Stomach (tissue), 19 donors: ENCODE data around the gene CNRIP1. TPM values are rescaled to one million over a fixed set of nuclear protein-coding genes. Genes with fewer than 3 reads are reported as not detected.

Experiments
- DNase-seq, 2 donors: peaks; one replicate each; pipeline versions ENCODE4 v3.0.0 to v3.0.0-alpha.2; 2013 to 2019
- H3K27ac ChIP-seq, 5 donors: fragments of 200-600 bp in 4 of 5; sonication (generic) in 4 of 5; one replicate each; pipeline ENCODE4 v1.5.1; 2013 to 2019; ENCODE audit warnings: mild to moderate bottlenecking in 1 of 5, moderate library complexity in 1 of 5
- H3K27me3 ChIP-seq, 3 donors: fragments of 200-600 bp; sonication (generic); one replicate each; pipeline ENCODE4 v1.5.1; 2017 to 2019; ENCODE audit warnings: mixed run types in 1 of 3
- H3K36me3 ChIP-seq, 4 donors: fragments of 200-600 bp; sonication (generic); 1 replicate in 3 of 4; 2 replicates in 1 of 4; pipeline ENCODE4 v1.5.1; 2016 to 2019
- H3K4me1 ChIP-seq, 4 donors: fragments of 200-600 bp; sonication (generic); one replicate each; pipeline ENCODE4 v1.5.1; 2016 to 2019
- H3K4me3 ChIP-seq, 4 donors: fragments of 200-600 bp; sonication (generic) in 3 of 4; one replicate each; pipeline ENCODE4 v1.5.1; 2016 to 2019; ENCODE audit warnings: mild to moderate bottlenecking in 1 of 4
- H3K9me3 ChIP-seq, 4 donors: fragments of 200-600 bp; sonication (generic); one replicate each; pipeline ENCODE4 v1.5.1; 2016 to 2019
- CTCF ChIP-seq, 7 experiments: fragments of 450-650 bp in 4 of 7; fragments of 200-600 bp in 3 of 7; sonication (generic) in 3 of 7; IDR thresholded peaks; one replicate each; pipeline ENCODE4 v1.5.1; 2016 to 2019; ENCODE audit warnings: antibody characterized with exemption in 7 of 7, control low read depth in 2 of 7, mild to moderate bottlenecking in 1 of 7
- EP300 ChIP-seq: sonication (generic); formaldehyde crosslinking; IDR thresholded peaks from one replicate; pipeline ENCODE4 v1.6.1; 2017; ENCODE audit warnings: antibody characterized with exemption
- POLR2A ChIP-seq, 4 donors: fragments of 450-650 bp; IDR thresholded peaks; one replicate each; pipeline ENCODE4 v1.6.1; 2016; ENCODE audit warnings: antibody characterized with exemption in 4 of 4, control low read depth in 2 of 4, mild to moderate bottlenecking in 1 of 4, moderate library complexity in 1 of 4
- POLR2AphosphoS5 ChIP-seq, 3 donors: sonication (generic); formaldehyde crosslinking; IDR thresholded peaks; one replicate each; pipeline ENCODE4 v1.6.1; 2016; ENCODE audit warnings: antibody characterized with exemption in 3 of 3
- WGBS, 5 donors: extraction: QIAGEN DNeasy Blood & Tissue Kit in 3 of 5; methylation state at CpG; one replicate each; pipeline versions ENCODE4 v1.1.5 to v1.1.7; 2013 to 2018; 5-methylcytosine and 5-hydroxymethylcytosine counted together
- intact Hi-C: fragments of 100-400 bp; cut with DNase I; formaldehyde crosslinking; loops from one replicate; pipeline ENCODE4 v1.15.1; 2023; ENCODE audit warnings: low total_unique reads
- long read RNA-seq, 10 donors: transcript quantifications; one replicate each; lab custom pipeline, GENCODE V29; 2026
- polyA plus RNA-seq, 3 donors: library from polyadenylated mRNA; stranded (reverse); fragments of 200-250 nt; gene quantifications; one replicate each; pipeline ENCODE4 v1.2.3, GENCODE V29; 2013
- total RNA-seq, 5 donors: library from RNA; depleted of rRNA; stranded (reverse); fragments of >200 nt; gene quantifications; one replicate each; pipeline versions ENCODE4 v1.1.0 to v1.2.3, GENCODE V29; 2014 to 2016
- donor health status: healthy with polysubstance abuse.
- donor health status: Bipolar disorder and iron deficiency.
- donor health status: healthy.

CNRIP1 gene
- 100 to 1,000 TPM in 1 of 5 donors, 10 to 100 TPM in 2, 1 to 10 TPM in 1, not detected in 1; 6.2 to 107 (median 19.2) TPM for total RNA-seq
- 10 to 100 TPM in 2 of 3 donors, 1 to 10 TPM in 1; 8.3 to 28.0 (median 21.4) TPM for polyA plus RNA-seq
- long read RNA-seq, donor 1, partial matches to known transcripts, result 0 of 2 reads
- long read RNA-seq, donor 1, other reads (novel, unspliced or antisense), result 0 of 2 reads
- long read RNA-seq, donor 2, transcript CNRIP1-201 (3 exons, 1,953 nt), result major isoform, 7 of 7 reads
- long read RNA-seq, donor 2, partial matches to known transcripts, result 0 of 7 reads
- long read RNA-seq, donor 2, other reads (novel, unspliced or antisense), result 0 of 7 reads
- long read RNA-seq, donor 3, partial matches to known transcripts, result 0 of 4 reads
- long read RNA-seq, donor 3, other reads (novel, unspliced or antisense), result 0 of 4 reads
- long read RNA-seq, donor 4, partial matches to known transcripts, result 0 of 1 reads
- long read RNA-seq, donor 4, other reads (novel, unspliced or antisense), result 0 of 1 reads
- long read RNA-seq, donor 5, transcript CNRIP1-201 (3 exons, 1,953 nt), result major isoform, 6 of 8 reads
- long read RNA-seq, donor 5, partial matches to known transcripts, result 0 of 8 reads
- long read RNA-seq, donor 5, other reads (novel, unspliced or antisense), result 0 of 8 reads
- long read RNA-seq, donor 6, result 0 reads
- long read RNA-seq, donor 7, transcript CNRIP1-201 (3 exons, 1,953 nt), result major isoform, 7 of 7 reads
- long read RNA-seq, donor 7, partial matches to known transcripts, result 0 of 7 reads
- long read RNA-seq, donor 7, other reads (novel, unspliced or antisense), result 0 of 7 reads
- long read RNA-seq, donor 8, transcript CNRIP1-201 (3 exons, 1,953 nt), result major isoform, 11 of 17 reads
- long read RNA-seq, donor 8, partial matches to known transcripts, result 5 of 17 reads
- long read RNA-seq, donor 8, other reads (novel, unspliced or antisense), result 0 of 17 reads
- long read RNA-seq, donor 9, transcript CNRIP1-201 (3 exons, 1,953 nt), result major isoform, 5 of 11 reads
- long read RNA-seq, donor 9, partial matches to known transcripts, result 6 of 11 reads
- long read RNA-seq, donor 9, other reads (novel, unspliced or antisense), result 0 of 11 reads
- long read RNA-seq, donor 10, transcript CNRIP1-201 (3 exons, 1,953 nt), result major isoform, 5 of 5 reads
- long read RNA-seq, donor 10, partial matches to known transcripts, result 0 of 5 reads
- long read RNA-seq, donor 10, other reads (novel, unspliced or antisense), result 0 of 5 reads

DNA sequence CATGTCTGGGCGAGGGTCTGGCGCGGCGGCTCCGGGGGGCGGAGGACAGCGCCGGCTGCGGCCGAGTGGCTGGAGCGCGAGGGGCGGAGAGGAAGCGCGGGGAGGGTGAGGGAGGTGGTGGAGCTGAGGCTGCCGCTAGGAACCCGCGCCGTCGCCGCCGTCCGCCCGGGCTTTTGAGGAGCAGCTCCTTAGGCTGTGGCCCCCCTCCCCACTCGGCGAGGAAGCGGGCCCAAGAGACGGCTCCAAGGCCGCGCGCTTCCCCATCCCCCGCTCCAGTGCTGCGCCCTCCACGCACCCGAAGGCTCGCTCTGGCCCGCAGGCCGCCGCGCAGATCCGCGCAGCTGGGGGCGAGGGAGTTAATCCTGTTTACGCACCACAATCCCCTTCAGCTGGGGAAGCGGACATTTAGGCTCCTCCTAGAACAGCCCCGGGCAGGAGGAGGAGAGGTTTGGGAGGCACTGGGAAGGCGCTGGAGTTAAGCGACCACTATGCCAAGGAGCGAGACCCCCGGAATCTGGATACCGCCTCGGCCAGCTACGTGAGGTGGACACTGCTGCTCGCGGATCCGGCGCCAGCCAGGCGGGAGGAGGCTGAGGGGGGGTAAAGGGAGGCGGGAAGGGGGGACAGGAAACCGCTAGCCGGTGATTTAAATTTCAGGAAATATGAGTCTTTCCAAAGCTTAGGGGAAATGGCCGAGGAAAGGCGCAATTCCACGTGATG, at the start of gene CNRIP1:
Gene CNRIP1 (minus strand): TSS at position 552 of the 720 bp plus-strand sequence. CDS start 549 bp downstream, at position 3.
- peak within 1 kb of the TSS; percentile 64 to 70 (median 68) for H3K4me3 ChIP-seq
- intact Hi-C loops, result no loop called here
- peak; percentile 27 to 90 for DNase-seq
- peak within 1 kb of the TSS; percentile 84 to 94 (median 88) for H3K27ac ChIP-seq
- peaks cover 0 to 7% (median 6%) of the 10 kb centered on the region in 4 donors for H3K36me3 ChIP-seq
- WGBS, 5 donors, result 0 to 10% (median 1%) methylated on average over 20 to 64 of the region's 64 CpGs
- H3K9me3 ChIP-seq, result no peaks in the 10 kb centered on the region
- peaks cover 0 to 31% (median 28%) of the 10 kb centered on the region in 3 donors for H3K27me3 ChIP-seq
- peaks cover 3 to 32% (median 22%) of the 10 kb centered on the region in 4 donors for H3K4me1 ChIP-seq
- TF ChIP-seq CTCF (IDR thresholded peaks at IDR 0.05), result no peak
- TF ChIP-seq POLR2A (IDR thresholded peaks at IDR 0.05), result no peak
- no peak for TF ChIP-seq EP300
- peak in 2 of 3 donors; percentile 47 to 71 for TF ChIP-seq POLR2AphosphoS5 (IDR thresholded peaks at IDR 0.05)

DNA sequence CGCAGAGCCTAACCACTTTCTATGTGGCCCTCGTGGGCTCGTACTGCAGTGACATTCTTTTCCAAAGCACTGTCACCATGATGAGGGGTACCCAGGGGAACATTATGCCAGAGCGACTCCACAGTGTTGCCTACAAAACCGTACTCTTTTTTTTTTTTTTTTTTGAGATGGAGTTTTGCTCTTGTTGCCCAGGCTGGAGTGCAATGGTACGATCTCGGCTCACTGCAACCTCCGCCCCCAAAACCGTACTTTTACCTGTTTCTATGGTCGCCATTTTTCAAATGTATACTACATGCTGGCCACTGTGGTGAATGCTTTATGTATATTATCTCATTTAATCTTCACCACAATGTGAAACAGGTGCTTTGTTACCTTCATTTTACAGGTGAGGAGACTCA, 49.6 kb upstream of the CNRIP1 start:
- TF ChIP-seq POLR2A (IDR thresholded peaks at IDR 0.05), result no peak
- no peak for TF ChIP-seq POLR2AphosphoS5 (IDR thresholded peaks at IDR 0.05)
- TF ChIP-seq CTCF (IDR thresholded peaks at IDR 0.05), result no peak
- TF ChIP-seq EP300, result no peak
- H3K4me3 ChIP-seq, result no peak overlapping the region
- intact Hi-C loops, result no loop called here
- peak overlapping the region in 1 of 5 donors; percentile 60 for H3K27ac ChIP-seq
- no peaks in the 10 kb centered on the region for H3K9me3 ChIP-seq
- 76 to 91% (median 90%) methylated on average over 10 of the region's 10 CpGs for WGBS, 5 donors
- no peaks in the 10 kb centered on the region for H3K36me3 ChIP-seq
- H3K27me3 ChIP-seq, result no peaks in the 10 kb centered on the region
- DNase-seq, result no peak
- peaks cover 0 to 14% (median 0%) of the 10 kb centered on the region in 4 donors for H3K4me1 ChIP-seq

GRCh38 chr2:68368654-68369336, 49.0 kb upstream of the CNRIP1 start:
- peak overlapping the region in 1 of 5 donors; percentile 60 for H3K27ac ChIP-seq
- DNase-seq, result no peak
- no peak for TF ChIP-seq POLR2AphosphoS5 (IDR thresholded peaks at IDR 0.05)
- no peak for TF ChIP-seq POLR2A (IDR thresholded peaks at IDR 0.05)
- TF ChIP-seq EP300, result no peak
- TF ChIP-seq CTCF (IDR thresholded peaks at IDR 0.05), result no peak
- no peaks in the 10 kb centered on the region for H3K9me3 ChIP-seq
- no peaks in the 10 kb centered on the region for H3K36me3 ChIP-seq
- intact Hi-C loops, result no loop called here
- peak overlapping the region in 1 of 4 donors; percentile 12 for H3K4me3 ChIP-seq
- peaks cover 0 to 14% (median 0%) of the 10 kb centered on the region in 4 donors for H3K4me1 ChIP-seq
- H3K27me3 ChIP-seq, result no peaks in the 10 kb centered on the region
- 59 to 72% (median 64%) methylated on average over 6 of the region's 6 CpGs for WGBS, 5 donors
